GM19324 (cell line): ENCODE data around the gene LDHAL6A.
"Not testable (repeated sequence)": the region's sequence is repeated elsewhere in the genome, so short reads cannot be mapped to it uniquely, and the experiment has no call there.

ENCODE experiments used
- ATAC-seq: cut with Tn5 transposase; IDR thresholded peaks from one replicate; pipeline ENCODE4 v1.9.1; 2021; ENCODE audit warnings: mild to moderate bottlenecking, moderate library complexity; ENCODE audit not compliant: unreplicated experiment, low FRiP score

Gene LDHAL6A

DNA sequence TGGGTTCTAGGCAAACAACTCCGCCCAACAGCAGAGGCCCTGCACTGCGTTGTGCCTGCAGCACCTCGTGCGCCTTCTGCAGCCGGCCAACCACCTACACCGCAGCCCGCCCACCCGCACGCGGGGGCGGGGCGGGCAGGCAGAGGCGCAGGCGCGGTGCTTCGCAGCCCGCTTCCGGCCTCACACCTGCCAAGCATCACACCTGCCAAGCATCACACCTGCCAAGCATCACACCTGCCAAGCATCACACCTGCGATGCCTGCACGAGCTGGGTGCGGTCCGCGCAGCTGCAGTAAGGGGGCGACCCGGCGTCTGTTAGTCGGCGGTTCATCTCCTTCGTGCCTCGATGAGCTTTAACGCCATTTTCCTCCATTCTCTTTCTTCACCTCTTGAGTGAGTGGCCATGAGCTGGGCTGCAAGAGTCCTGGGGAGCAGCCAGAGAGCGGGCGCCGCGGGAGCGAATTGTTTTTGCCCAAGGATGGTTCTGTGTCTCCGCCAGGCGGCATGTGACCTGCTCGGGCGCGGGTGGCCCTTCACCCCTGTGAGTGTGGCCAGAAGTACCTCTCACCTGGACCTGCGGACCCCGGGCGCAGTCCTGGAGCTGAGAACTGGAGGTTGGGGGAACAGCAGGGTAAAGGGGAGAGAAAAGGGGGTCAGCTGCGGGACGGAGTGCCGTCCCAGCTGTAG, at the start of gene LDHAL6A:
TSS of gene LDHAL6A (plus strand) at position 171 of the 687 bp plus-strand sequence. CDS start 825 bp downstream, outside the sequence.
- ATAC-seq, result no peak

DNA sequence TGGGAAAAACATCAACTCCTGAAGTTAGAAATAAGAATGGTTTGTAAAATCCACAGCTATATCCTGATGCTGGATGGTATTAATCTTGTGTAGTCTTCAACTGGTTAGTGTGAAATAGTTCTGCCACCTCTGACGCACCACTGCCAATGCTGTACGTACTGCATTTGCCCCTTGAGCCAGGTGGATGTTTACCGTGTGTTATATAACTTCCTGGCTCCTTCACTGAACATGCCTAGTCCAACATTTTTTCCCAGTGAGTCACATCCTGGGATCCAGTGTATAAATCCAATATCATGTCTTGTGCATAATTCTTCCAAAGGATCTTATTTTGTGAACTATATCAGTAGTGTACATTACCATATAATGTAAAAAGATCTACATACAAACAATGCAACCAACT, 48.3 kb upstream of the LDHAL6A start:
- not testable (repeated sequence) for ATAC-seq

DNA sequence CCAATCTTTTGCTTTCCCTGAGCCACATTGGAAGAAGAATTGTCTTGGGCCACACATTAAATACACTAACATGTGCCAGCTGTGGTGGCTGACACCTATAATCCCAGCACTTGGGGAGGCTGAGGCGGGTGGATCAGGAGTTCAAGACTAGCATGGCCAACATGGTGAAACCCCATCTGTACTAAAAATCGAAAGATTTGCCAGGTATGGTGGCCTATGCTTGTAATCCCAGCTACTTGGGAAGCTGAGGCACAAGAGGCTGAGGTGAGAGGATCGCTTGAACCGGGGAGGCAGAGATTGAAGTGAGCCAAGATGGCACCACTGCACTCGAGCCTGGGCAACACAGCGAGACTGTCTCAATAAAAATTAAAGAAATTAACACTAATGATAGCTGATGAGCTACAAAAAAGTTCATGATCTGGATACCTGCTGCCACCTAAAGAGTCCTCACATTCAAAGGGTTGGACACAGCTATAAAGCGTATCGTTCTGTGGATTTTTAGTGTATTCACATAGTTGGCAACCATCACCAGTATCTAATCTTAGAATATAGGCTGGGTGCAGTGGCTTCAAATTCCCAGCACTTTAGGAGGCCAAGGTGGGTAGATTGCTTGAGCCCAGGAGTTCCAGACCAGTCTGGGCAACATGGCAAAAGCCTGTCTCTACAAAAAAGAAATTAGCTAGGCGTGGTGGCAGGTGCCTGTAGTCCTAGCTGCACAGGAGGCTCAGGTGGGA, 46.9 kb upstream of the LDHAL6A start:
- ATAC-seq, result no peak

DNA sequence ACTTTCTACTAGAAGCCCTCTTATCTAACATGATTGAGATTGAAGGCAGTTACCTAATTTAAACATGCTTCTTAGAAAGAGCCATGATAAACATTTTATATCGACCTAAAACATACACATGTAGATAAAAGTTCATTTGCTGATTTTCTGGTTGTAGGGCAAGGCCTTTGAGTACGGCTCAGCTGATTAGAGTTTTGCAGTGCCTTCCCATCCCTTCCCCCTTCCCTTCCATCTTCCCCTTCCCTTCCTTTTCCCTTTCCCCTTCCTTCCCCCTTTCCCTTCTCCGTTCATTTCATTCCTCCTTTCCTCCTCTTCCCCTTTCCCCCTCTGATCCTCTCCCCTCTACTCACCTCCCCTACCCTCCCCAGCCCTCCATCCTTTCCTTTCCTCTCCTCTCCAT, 39.2 kb upstream of the LDHAL6A start:
- no peak for ATAC-seq

DNA sequence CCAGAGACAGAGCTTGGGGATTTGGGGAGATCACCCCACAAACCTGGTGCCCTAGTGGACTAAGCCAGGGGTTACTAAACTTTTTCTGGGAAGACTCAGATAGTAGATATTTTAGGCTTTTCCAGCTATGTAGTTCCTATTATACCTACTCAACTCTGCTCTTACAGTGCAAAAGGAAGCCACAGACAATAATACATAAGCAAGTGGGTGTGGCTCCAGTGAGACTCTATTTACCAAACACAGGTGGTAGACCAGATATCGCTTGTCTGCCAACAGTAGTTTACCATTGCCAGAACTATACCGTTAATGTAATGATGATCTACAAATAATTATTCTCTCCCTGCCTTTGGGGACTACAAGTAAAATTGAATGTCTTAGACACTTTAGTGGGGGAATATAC, 36.6 kb upstream of the LDHAL6A start:
- ATAC-seq, result no peak

DNA sequence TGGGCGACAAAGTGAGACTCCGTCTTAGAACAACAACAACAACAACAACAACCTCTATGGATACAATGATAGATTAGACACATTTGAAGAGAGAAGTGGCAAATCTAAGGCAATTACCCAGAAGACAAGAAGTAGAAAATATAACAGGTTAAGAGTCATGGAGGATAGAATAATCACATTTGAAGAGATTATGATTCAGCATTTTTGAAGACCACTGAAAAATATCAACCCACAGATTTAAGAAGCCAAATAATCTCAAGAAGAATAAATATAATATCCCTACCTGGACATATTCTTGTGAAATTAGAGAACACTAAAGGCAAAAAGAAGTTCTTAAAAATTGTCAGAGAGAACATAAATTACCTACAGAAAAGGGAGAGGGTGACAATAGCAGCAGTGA, 35.6 kb upstream of the LDHAL6A start:
- ATAC-seq, result no peak

DNA sequence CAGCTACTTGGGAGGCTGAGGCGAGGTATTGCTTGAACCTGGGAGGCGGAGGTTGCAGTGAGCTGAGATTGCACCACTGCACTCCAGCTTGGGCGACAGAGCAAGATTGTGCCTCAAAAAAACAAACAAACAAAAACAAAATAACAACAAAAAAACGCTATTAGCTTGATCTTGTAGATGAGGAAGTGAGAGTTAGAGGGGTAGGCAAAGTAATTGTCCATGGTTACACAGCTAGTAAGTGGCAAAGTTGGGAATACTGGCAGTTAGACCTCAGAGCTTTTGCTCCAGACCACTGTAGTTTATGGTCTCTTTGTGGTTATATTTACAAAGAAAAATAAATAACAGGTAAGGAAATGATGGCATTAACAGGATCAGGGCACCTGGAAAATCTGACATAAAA, 28.4 kb upstream of the LDHAL6A start:
- no peak for ATAC-seq

DNA sequence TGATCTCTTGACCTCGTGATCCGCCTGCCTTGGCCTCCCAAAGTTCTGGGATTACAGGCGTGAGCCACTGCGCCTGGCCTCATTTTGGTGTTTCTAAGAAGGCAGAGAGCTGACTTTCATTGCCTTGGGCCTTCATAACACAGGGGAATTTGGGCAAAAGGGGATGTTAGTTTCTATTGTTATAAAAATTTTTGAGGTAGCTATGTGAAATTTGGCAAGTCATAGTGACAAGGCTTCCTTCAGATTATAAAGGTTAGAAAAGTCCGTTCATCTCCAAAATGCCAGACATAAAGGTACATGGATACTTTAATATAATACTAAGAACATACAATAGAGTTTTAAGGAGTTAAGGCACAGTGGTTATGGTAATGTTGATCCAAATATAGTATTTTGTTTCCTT, 26.3 kb upstream of the LDHAL6A start:
- no peak for ATAC-seq

DNA sequence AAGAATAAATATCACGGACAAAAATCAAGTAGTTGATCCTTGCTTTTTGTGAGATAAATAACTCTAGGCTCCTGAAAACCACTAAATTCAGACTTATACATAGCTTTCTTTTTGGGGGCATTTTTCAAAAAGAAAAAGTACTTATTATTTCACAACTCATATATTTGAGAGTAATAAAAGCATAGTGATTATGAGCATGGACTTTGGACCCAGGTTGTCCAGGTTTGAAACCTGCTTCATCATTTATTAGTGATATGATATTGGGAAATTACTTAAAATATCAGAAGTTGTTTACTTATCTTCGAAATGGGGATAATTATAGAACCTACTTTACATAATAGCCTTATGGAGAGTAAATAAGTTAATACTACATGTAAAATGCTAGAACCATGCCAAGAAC, 17.0 kb upstream of the LDHAL6A start:
- no peak for ATAC-seq

DNA sequence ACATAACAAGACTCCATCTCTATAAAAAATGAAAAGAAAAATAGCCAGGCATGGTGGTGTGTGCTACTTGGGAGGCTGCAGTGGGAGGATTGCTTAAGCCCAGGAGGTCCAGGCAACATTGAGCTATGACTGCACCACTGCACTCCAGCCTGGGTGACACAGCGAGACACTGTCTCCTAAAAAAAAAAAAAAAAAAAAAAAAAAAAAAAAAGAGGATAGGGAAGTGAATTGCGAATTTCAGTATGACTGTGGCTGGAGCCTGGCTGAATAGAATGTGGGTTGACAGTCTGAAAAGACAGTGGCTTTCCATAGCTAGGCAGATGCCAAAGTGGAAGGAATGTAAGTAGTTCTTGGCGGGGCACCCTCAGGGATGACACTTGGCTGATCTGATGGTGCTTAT, 6.4 kb upstream of the LDHAL6A start:
- no peak for ATAC-seq

DNA sequence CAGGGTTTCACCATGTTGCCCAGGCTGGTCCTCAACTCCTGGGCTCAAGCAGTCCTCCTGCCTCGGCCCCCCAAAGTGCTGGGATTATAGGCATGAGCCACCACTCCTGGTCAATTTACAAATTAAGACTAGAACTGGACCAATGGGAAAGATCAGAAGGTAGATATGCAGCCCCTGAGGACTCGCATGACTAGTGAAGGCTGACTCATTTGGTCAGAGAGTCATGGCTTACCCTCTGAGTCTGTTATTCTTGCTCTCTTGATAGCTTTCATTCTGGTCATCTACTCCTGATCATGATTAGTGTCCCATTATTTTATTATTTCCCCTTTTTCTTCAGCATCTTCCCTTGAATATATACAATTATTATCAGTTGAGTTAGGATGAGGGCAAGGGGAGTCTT, 2.7 kb upstream of the LDHAL6A start:
- ATAC-seq, result no peak

DNA sequence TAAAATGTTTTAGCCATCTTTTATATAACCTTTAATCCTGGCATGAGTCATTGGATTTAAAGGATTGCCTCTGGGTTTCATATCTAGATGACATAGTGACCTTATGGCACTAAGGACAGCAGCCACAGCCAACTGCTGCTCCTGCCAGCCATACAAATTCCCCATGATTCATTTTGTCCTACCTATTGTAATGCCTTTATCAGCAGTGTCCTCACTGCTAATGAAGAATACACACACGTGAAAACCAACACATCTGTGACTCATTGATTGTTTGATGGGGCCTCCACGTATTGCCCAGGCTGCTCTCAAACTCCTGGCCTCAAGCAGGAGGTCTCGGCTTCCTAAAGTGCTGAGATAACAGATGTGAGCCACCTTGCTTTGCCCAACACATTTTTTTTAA, 1.8 kb downstream of the LDHAL6A start:
- ATAC-seq, result no peak

DNA sequence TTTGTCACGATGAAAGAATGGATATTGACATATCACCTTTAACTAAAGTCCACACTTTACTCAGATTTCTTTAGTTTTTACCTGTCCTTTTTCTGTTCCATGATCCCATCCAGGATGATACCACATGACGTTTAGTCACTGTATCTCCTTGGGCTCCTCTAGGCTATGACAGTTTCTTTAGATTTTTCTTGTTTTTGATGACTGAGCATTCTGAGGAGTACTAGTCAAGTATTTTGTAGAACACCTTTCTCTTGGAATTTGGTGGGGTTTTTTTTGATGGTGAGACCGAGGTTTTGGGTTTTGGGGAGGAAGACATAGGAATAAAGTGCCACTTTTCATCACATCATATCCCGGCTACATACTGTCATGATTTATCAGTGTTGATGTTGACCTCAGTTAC, 4.0 kb downstream of the LDHAL6A start:
- ATAC-seq, result no peak

DNA sequence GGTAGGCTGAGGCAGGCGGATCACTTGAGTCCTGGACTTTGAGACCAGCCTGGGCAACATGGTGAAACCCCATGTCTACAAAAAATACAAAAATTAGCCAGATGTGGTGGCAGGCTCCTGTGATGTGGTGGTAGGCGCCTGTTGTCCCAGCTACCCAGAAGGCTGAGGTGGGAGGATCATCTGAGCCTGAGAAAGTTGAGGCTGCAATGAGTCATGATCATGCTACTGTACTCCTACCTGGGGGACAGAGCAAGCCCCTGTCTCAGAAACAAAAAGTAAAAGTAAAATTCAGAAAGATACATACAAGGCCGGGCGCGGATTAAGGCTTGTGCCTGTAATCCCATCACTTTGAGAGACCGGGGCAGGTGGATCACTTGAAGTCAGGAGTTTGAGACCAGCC, 6.3 kb downstream of the LDHAL6A start:
- ATAC-seq, result no peak

DNA sequence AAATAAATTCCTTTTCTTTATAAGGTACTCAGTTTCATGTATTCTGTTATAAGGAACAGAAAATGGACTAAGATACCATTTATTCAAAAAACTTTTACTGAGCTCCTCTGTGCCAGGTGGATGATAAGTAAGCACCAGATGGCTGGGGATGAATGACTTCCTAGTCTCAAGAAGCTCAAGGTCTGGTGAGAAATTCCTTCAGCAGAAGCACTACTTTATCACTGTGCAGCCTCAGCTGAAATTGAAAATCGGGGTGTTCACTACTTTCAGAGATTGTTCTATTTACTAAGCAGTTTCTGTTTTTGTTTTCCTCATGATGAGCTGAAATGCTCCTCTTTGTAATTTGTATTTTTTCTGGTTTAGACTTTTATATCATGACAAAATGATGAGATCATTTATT, 7.8 kb downstream of the LDHAL6A start:
- ATAC-seq, result no peak

DNA sequence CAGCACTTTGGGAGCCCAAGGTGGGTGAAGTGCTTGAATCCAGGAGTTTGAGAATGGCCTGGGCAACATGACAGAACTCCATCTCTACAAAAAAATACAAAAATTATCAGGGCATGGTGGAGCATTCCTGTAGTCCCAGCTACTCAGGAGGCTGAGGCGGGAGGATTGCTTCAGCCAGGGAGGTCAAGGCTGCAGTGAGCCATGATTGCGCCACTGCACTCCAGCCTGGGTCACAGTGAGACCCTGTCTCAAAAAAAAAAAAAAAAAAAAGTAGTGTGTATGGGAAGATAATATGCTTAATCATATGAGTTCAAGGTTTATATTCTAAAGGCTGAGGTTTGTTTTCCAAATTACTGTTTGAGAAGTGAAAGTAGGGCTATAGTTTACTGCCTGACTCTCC, 10.7 kb downstream of the LDHAL6A start:
- no peak for ATAC-seq

DNA sequence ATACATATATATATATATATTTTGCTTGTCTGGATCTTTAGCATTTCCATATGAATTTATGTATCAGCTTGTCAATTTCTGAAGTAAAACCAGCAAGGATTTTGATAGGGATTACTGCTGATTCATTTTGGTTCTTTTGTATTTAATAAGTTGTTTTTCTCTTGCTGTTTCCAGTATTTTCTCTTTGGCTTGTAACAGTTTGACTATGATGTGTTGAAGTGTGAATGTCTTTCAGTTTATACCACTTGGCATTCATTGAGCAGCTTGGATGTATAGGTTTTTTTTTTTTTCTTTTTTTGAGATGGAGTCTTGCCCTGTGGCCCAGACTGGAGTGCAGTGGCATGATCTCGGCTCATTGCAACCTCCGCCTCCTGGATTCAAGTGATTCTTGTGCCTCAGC, 12.4 kb downstream of the LDHAL6A start:
- ATAC-seq, result no peak

DNA sequence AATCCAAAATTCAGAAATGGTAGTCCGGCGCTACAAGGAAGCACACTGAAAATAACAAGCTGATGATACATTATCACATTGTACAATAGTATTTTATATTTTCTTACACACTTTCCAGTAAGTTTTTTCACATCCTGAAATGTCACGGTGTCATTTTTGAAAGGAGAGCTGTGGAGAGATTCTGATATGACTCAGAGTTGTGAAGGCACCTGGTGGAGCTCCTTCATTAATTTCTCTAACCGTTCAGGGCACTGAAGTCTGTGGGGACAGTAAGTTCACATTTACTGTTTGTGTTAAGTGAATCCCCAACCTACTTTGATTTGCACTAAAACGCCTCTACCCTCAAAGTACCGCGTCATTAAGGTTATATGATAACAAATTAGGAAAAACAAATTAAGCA, 13.3 kb downstream of the LDHAL6A start:
- no peak for ATAC-seq

DNA sequence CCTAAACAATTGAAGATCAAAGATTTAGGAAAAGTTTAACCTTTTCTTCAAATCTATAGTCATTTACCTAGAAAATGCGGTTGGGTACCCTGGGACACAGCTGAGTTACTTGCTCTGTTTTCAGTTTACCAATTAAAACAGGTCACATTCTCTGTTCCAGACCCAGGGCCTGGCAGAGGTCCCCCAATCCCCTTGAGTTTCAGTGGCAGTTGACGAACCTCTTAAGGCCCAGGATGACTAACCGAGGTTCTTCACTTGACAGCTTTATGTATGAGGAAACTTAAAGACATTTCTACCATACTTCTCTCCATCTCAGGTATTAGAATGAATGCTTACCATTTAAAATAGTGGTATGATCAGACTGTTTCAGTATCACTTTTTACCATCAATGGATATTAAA, 16.3 kb downstream of the LDHAL6A start:
- ATAC-seq, result no peak

DNA sequence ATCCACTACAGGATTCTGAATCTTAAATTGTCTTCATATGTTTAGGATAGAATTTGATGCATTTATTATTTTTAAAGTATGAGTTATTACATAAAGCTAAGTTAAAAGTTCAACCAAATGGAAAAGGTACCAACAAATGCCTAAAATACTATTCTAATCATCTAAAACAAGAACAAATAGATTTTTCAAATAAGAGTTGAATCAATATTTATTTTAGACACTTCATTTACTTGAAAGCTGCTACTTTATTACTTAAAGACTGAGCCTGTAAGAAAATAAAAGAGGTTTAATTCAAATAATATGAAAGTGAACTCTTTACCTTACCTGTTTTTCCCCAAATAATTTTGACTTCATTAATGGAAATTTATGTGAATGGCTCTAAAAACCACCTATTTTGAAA, 16.9 kb downstream of the LDHAL6A start:
- ATAC-seq, result no peak

DNA sequence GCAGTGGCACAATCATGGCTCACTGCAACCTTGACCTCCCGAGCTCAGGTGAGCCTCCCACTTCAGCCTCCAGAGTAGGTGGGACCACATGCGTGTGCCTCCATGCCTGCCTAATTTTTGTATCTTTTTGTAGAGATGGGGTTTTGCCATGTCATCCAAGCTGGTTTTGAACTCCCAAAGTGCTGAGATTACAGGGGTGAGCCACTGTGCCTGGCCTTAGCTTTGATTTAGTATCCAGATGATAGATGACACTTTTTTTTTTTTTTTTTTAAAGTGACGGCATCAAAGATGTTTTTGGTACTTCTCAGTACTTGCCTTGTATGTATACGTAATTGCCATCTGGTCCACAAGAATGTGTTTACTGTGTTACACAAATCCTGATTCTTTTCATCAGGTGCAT, 23.4 kb downstream of the LDHAL6A start:
- ATAC-seq, result no peak

DNA sequence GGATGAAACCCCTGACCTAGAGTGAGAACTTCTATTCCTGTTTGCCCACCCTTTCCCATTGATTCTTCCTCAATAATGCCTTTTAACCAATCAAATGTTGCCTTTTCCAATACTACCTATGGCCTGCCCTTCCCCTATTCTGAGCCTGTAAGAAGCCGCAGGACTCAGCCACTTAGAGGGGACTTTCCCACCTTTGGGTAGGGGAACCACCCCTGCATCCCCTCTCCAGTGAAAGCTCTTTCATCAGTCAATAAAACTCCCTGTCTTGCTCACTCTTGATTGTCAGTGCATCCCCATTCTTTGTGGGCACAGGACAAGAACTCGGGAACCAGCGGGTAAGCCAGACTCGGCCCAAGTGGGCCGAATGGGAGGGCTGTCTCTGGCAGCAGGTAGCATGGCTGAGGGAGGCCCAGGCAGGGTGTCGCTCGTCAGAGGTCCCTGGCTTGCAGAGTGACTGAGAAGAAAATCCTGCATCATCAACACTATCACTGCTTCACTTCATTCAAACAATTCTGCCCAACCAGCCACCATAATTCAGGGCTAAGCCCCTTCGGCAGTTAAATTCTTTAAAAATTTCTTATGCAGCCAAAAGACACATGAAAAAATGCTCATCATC, 30.4 kb downstream of the LDHAL6A start:
- no peak for ATAC-seq
